K562 (cell line): ENCODE measurements around the gene SETD5. TPM values are rescaled to one million over a fixed set of nuclear protein-coding genes. Genes with fewer than 3 reads are reported as not detected.

ENCODE experiments used
- ATAC-seq: fragments of 200-7000 bp; cut with Tn5 transposase; 3 replicates; pipeline ENCODE4 v1.9.1; 2020; ENCODE audit warnings: moderate library complexity
- Bru-seq: library from RNA; stranded (reverse); fragments of 400-500 nt; gene quantifications from one replicate; lab custom pipeline; 2021; lab: Mats Ljungman, UMichigan
- BruChase-seq, 2 experiments: library from RNA; stranded (reverse); fragments of 400-500 nt; gene quantifications; one replicate each; lab custom pipeline; 2021; lab: Mats Ljungman, UMichigan
- BruUV-seq: library from RNA; stranded (reverse); fragments of 400-500 nt; replicated peaks from 2 replicates; lab custom pipeline; 2021; lab: Mats Ljungman, UMichigan
- CTCF ChIA-PET: fragments of 300-600 bp; formaldehyde crosslinking; extraction: SDS; loops from one replicate; lab custom pipeline; 2021; ENCODE audit warnings: low intra/inter-chr PET ratio; lab: Yijun Ruan, JAX
- POLR2A ChIA-PET: fragments of 300-600, 350-650 bp; sonication (Branson Sonifier 250); formaldehyde crosslinking; extraction: SDS; loops from one replicate; lab custom pipeline; 2021; ENCODE audit warnings: antibody characterized with exemption, inconsistent platforms; lab: Yijun Ruan, JAX
- DNase-seq, 4 experiments: peaks; one replicate each; pipeline versions ENCODE4 v3.0.0 to v3.0.0-alpha.2; 2011 to 2018; ENCODE audit warnings: low spot score in 3 of 4, mixed read lengths in 3 of 4; ENCODE audit errors: extremely low read depth in 1 of 4
- FAIRE-seq: peaks from 2 replicates; lab custom pipeline; 2011; peaks lifted over from hg19 to GRCh38; lab: Jason Lieb, UNC
- H2AFZ ChIP-seq: 2 replicates; pipeline ENCODE4 v1.6.0; 2011; ENCODE audit warnings: low read depth, low read length, control low read depth, inconsistent platforms
- H3K27ac ChIP-seq: fragments of 200-600 bp; 3 replicates; pipeline ENCODE4 v1.8.0; 2011; ENCODE audit warnings: low read depth, mild to moderate bottlenecking, control low read depth, inconsistent platforms, low read length, moderate library complexity, mixed read lengths; ENCODE audit errors: extremely low read depth
- H3K27me3 ChIP-seq, 2 experiments: fragments of 300-600 bp in 1 of 2; 2 replicates in 1 of 2; 3 replicates in 1 of 2; pipeline versions ENCODE4 v1.6.0 to v1.8.0; 2011; ENCODE audit warnings: inconsistent platforms in 2 of 2, low read length in 2 of 2, mild to moderate bottlenecking in 1 of 2, mixed read lengths in 1 of 2, moderate library complexity in 1 of 2; ENCODE audit not compliant: control insufficient read depth in 2 of 2, insufficient read depth in 2 of 2
- H3K36me3 ChIP-seq: fragments of 300-600 bp; 3 replicates; pipeline ENCODE4 v1.8.0; 2011; ENCODE audit warnings: mild to moderate bottlenecking, low read length, inconsistent platforms; ENCODE audit not compliant: control insufficient read depth, insufficient read depth
- H3K4me1 ChIP-seq, 2 experiments: fragments of 200-600 bp in 1 of 2; replicated peaks in 1 of 2; 2 replicates in 1 of 2; 3 replicates in 1 of 2; pipeline versions ENCODE4 v1.5.1 to v1.8.0; 2011; ENCODE audit warnings: inconsistent platforms in 2 of 2, low read length in 2 of 2, mild to moderate bottlenecking in 1 of 2, mixed read lengths in 1 of 2, moderate library complexity in 1 of 2; ENCODE audit not compliant: control insufficient read depth in 2 of 2, insufficient read depth in 2 of 2
- H3K4me2 ChIP-seq: 2 replicates; pipeline ENCODE4 v1.6.1; 2011; ENCODE audit warnings: low read length, control low read depth, inconsistent platforms, mixed read lengths; ENCODE audit not compliant: insufficient read depth
- H3K4me3 ChIP-seq: fragments of 200-600 bp; sonication (generic), shearing (Covaris generic); 2 replicates; pipeline ENCODE4 v1.5.1; 2016; ENCODE audit warnings: control low read depth, inconsistent platforms
- H3K79me2 ChIP-seq: fragments of 200-600 bp; 3 replicates; pipeline ENCODE4 v1.8.0; 2011; ENCODE audit warnings: low read length, inconsistent platforms; ENCODE audit not compliant: control insufficient read depth, insufficient read depth
- H3K9ac ChIP-seq, 2 experiments: 2 replicates each; pipeline versions ENCODE4 v1.6.0 to v1.6.1; 2011; ENCODE audit warnings: low read depth in 2 of 2, low read length in 2 of 2, control low read depth in 1 of 2, inconsistent platforms in 1 of 2, mild to moderate bottlenecking in 1 of 2, mixed read lengths in 1 of 2; ENCODE audit not compliant: insufficient read depth in 1 of 2
- H3K9me1 ChIP-seq: one replicate; pipeline ENCODE4 v1.6.0; 2011; ENCODE audit warnings: inconsistent platforms, mild to moderate bottlenecking, low read length, moderate library complexity; ENCODE audit not compliant: control insufficient read depth, insufficient read depth
- H3K9me3 ChIP-seq: replicated peaks from 2 replicates; pipeline ENCODE4 v1.5.1; 2011; ENCODE audit warnings: low read depth, low read length, inconsistent platforms; ENCODE audit not compliant: control insufficient read depth, insufficient read depth
- H4K20me1 ChIP-seq: replicated peaks from 2 replicates; pipeline ENCODE4 v1.6.1; 2011; ENCODE audit warnings: low read length, inconsistent platforms, mixed read lengths; ENCODE audit not compliant: control insufficient read depth, insufficient read depth
- AFF1 ChIP-seq, 2 experiments: fragments of 450-650 bp; IDR thresholded peaks; 2 replicates each; pipeline ENCODE4 v1.6.1; 2018; ENCODE audit warnings: mild to moderate bottlenecking in 2 of 2, low read depth in 1 of 2; ENCODE audit not compliant: partially characterized antibody in 2 of 2
- ETS1 ChIP-seq: conservative IDR thresholded peaks from 2 replicates; pipeline ENCODE4 v1.6.1; 2011; ENCODE audit warnings: low read depth, mild to moderate bottlenecking, low read length; ENCODE audit not compliant: control insufficient read depth
- POLR2H ChIP-seq: IDR thresholded peaks from 2 replicates; pipeline ENCODE4 v1.6.1; 2016; ENCODE audit warnings: missing genetic modification characterization, low read depth, mild to moderate bottlenecking, control low read depth, missing compliant biosample characterization, moderate library complexity
- SMC3 ChIP-seq: conservative IDR thresholded peaks from 2 replicates; pipeline ENCODE4 v1.6.1; 2011; ENCODE audit warnings: low read depth, low read length, improper control_type of control experiment; ENCODE audit not compliant: insufficient read depth
- TEAD1 ChIP-seq, 2 experiments: fragments of 450-650 bp in 1 of 2; sonication (generic) in 1 of 2; formaldehyde crosslinking; IDR thresholded peaks; 2 replicates each; pipeline versions ENCODE4 v1.4.0 to v1.8.0; 2020 to 2022; ENCODE audit warnings: mild to moderate bottlenecking in 2 of 2, missing genetic modification reagents in 1 of 2
- ZBTB2 ChIP-seq: fragments of 450-650 bp; IDR thresholded peaks from 2 replicates; pipeline ENCODE4 v1.6.1; 2016; ENCODE audit warnings: antibody characterized with exemption
- ZNF830 ChIP-seq: fragments of 250-450 bp; sonication (Bioruptor Pico); IDR thresholded peaks from 2 replicates; pipeline ENCODE4 v1.5.0; 2021; ENCODE audit warnings: mild to moderate bottlenecking
- ZSCAN29 ChIP-seq: fragments of 450-650 bp; IDR thresholded peaks from 2 replicates; pipeline ENCODE4 v1.6.1; 2017
- WGBS: fragments of 100-300 bp; shearing (Covaris generic); methylation state at CpG from one replicate; pipeline ENCODE4 v1.1.6; 2016; ENCODE audit warnings: low coverage, mixed read lengths; ENCODE audit not compliant: insufficient coverage; ENCODE audit errors: missing lambda C conversion rate; 5-methylcytosine and 5-hydroxymethylcytosine counted together
- in situ Hi-C: fragments of 300-500 bp; cut with MboI; formaldehyde crosslinking; loops from 4 replicates; pipeline ENCODE4 v1.15.0; 2018; ENCODE audit warnings: inconsistent platforms, mixed read lengths
- intact Hi-C: fragments of 100-400 bp; cut with micrococcal nuclease; formaldehyde crosslinking; loops from 2 replicates; pipeline ENCODE4 v1.14.2; 2022
- long read RNA-seq, 3 experiments: library from polyadenylated mRNA in 2 of 3; library from RNA in 1 of 3; unstranded in 2 of 3; stranded (forward) in 1 of 3; transcript quantifications; one replicate each; pipeline ENCODE4 v2.0.0, GENCODE V29; 2019 to 2022
- polyA minus RNA-seq, 3 experiments: library from RNA; depleted of rRNA, polyadenylated mRNA; stranded (reverse); fragments of >200 nt; gene quantifications; 2 replicates each; pipeline ENCODE4 v1.2.3, GENCODE V29; 2011
- polyA plus RNA-seq, 8 experiments: library from polyadenylated mRNA; depleted of rRNA in 4 of 8; stranded (reverse) in 5 of 8; unstranded in 3 of 8; fragments of >200 nt; fragmentation: Nextera tagmentation in 2 of 8; fragmentation: Illumina TruSeq in 1 of 8; extraction: Ambion mirVana in 2 of 8; extraction: Trizol in 1 of 8; gene quantifications; 2 replicates each; pipeline versions ENCODE4 v1.2.1 to v1.2.3, GENCODE V29; 2011 to 2014; ENCODE audit warnings: inconsistent platforms in 1 of 8, missing spikeins in 1 of 8
- total RNA-seq, 7 experiments: library from RNA; depleted of rRNA in 6 of 7; stranded (reverse); fragments of >200 nt in 6 of 7; fragmentation: Illumina TruSeq in 2 of 7; extraction: Trizol in 2 of 7; gene quantifications; 2 replicates each; pipeline versions ENCODE4 v1.2.1 to v1.2.3, GENCODE V29; 2011 to 2021; ENCODE audit warnings: low replicate concordance in 1 of 7

SETD5 gene
- total RNA-seq (2011; cell fraction: chromatin; rRNA removed; ENCODE audit: low replicate concordance), result 501 and 1,010 TPM in 2 replicates
- 231 and 322 TPM in 2 replicates for total RNA-seq (2011; cell fraction: nucleolus; rRNA removed)
- total RNA-seq (2011; cell fraction: nucleoplasm; rRNA removed), result 405 and 463 TPM in 2 replicates
- total RNA-seq (2014; rRNA removed), result 60.9 and 61.4 TPM in 2 replicates
- total RNA-seq (2014; rRNA removed; fragmentation: Illumina TruSeq; extraction: Trizol), result 87.2 and 97.1 TPM in 2 replicates
- 80.3 and 92.2 TPM in 2 replicates for total RNA-seq (2015; rRNA removed; fragmentation: Illumina TruSeq; extraction: Trizol)
- total RNA-seq (2021), result 118 and 135 TPM in 2 replicates
- 106 and 130 TPM in 2 replicates for polyA plus RNA-seq (2011; rRNA removed)
- polyA plus RNA-seq (2011; cell fraction: cytosol; rRNA removed), result 46.5 and 86.7 TPM in 2 replicates
- polyA plus RNA-seq (2011; cell fraction: nucleus; rRNA removed), result 413 and 458 TPM in 2 replicates
- 98.7 and 112 TPM in 2 replicates for polyA plus RNA-seq (2012)
- polyA plus RNA-seq (2014; fragmentation: Illumina TruSeq; extraction: Trizol), result 108 and 128 TPM in 2 replicates
- 10 to 100 TPM; 20.8 to 38.8 TPM for polyA plus RNA-seq (2014; fragmentation: Nextera tagmentation; extraction: Ambion mirVana)
- 65.4 and 69.1 TPM in 2 replicates for polyA plus RNA-seq (2014; rRNA removed)
- 199 and 230 TPM in 2 replicates for polyA minus RNA-seq (2011; rRNA and poly(A)+ RNA removed)
- 98.0 and 118 TPM in 2 replicates for polyA minus RNA-seq (2011; cell fraction: cytosol; rRNA and poly(A)+ RNA removed)
- polyA minus RNA-seq (2011; cell fraction: nucleus; rRNA and poly(A)+ RNA removed), result 188 and 330 TPM in 2 replicates
- percentile 97 among the genes with signal in this experiment for Bru-seq, nascent RNA
- BruChase-seq, experiment 1, labeled RNA remaining after a 2-hour chase, result percentile 98 among the genes with signal in this experiment
- BruChase-seq, experiment 2, labeled RNA remaining after a 6-hour chase, result percentile 98 among the genes with signal in this experiment
- long read RNA-seq, experiment 1, partial matches to known transcripts, result 50 of 126 reads
- long read RNA-seq, experiment 1, other reads (novel, unspliced or antisense), result 72 of 126 reads
- long read RNA-seq, experiment 2, partial matches to known transcripts, result 5 of 22 reads
- long read RNA-seq, experiment 2, other reads (novel, unspliced or antisense), result 17 of 22 reads
- long read RNA-seq, experiment 3, partial matches to known transcripts, result 17 of 27 reads
- long read RNA-seq, experiment 3, other reads (novel, unspliced or antisense), result 10 of 27 reads

GRCh38 chr3:9397332-9397905 is at the start of gene SETD5:
SETD5 (plus strand) TSS chr3:9397615; CDS start chr3:9428939, 31,324 bp downstream.
- intact Hi-C loops, result loop anchor here (2.0 to 5.0 kb wide), 2 partner anchors 35 to 250 kb away; partner anchors contain the start of genes MTMR14 and THUMPD3
- H3K27ac ChIP-seq, result peak within 1 kb of the TSS; percentile 96
- no peaks in the 10 kb centered on the region for H3K27me3 ChIP-seq
- H3K36me3 ChIP-seq, result peaks cover 38% of the 10 kb centered on the region
- no peaks in the 10 kb centered on the region for H3K9me3 ChIP-seq
- WGBS, result 0% methylated on average over 16 of the region's 63 CpGs
- peak within 1 kb of the TSS; percentile 57; the same call in 1 of the 2 replicates for H2AFZ ChIP-seq
- ATAC-seq (peak; percentile 72), DNase-seq (peak; percentile 92 to 98 (median 96)), FAIRE-seq (no peak)
- BruUV-seq, result no TSS peak
- peaks cover 50% of the 10 kb centered on the region for H4K20me1 ChIP-seq
- peaks cover 0 to 33% of the 10 kb centered on the region in 2 experiments; a peak in 4 of 5 replicates for H3K4me1 ChIP-seq
- in situ Hi-C loops, result no loop called here
- H3K4me3 ChIP-seq, result peak within 1 kb of the TSS; percentile 74
- no peaks in the 10 kb centered on the region for H3K9me1 ChIP-seq
- peaks cover 88% of the 10 kb centered on the region for H3K79me2 ChIP-seq
- H3K4me2 ChIP-seq, result peak within 1 kb of the TSS; percentile 98
- ChIA-PET CTCF (no interaction called here), POLR2A (interaction anchor here (0.6 to 7.7 kb wide), 32 partner anchors 7 to 797 kb away, joined by 3 to 150 read pairs (median 4); partner anchors contain the start of genes ARPC4, BRPF1 and THUMPD3)
- peak within 1 kb of the TSS; percentile 97 to 99 for H3K9ac ChIP-seq
- 0 out of 2 replicates have a peak, but pooled peaks have one; percentile 51 for TF ChIP-seq ZBTB2
- TF ChIP-seq AFF1 (IDR thresholded peaks at IDR 0.05; ENCODE audit: low read depth in 1 of 2, partially characterized antibody in 2 of 2), result peak in 1 of 2 experiments; percentile 52
- TF ChIP-seq ZNF830 (CRISPR knock-in tag), result no peak
- TF ChIP-seq ETS1, result peak; percentile 28
- 0 out of 2 replicates have a peak, but pooled peaks have one; percentile 5 for TF ChIP-seq SMC3
- TF ChIP-seq TEAD1 (CRISPR knock-in tag; IDR thresholded peaks at IDR 0.05), result peak in 1 of 2 experiments; percentile 3; a peak in 1 of 4 replicates
- no peak for TF ChIP-seq ZSCAN29
- TF ChIP-seq POLR2H, result peak; percentile 98
